ENCODE data around the gene CACNG8.

GRCh38 chr19:53999694-54000093, 37.0 kb downstream of the CACNG8 start:
- TF ChIP-seq SIN3A (IDR thresholded peaks at IDR 0.05; ENCODE audit: borderline replicate concordance, insufficient read depth, low read length) (no peak), POLR2AphosphoS5 (IDR thresholded peaks at IDR 0.05; ENCODE audit: low read depth, low read length) (no peak)
